GM18526 (cell line): Measurements from ENCODE around the gene ITGA8.

Experiments
- POLR2A ChIP-seq: IDR thresholded peaks from 3 replicates; pipeline ENCODE4 v1.6.1; 2011; ENCODE audit not compliant: insufficient read length; ENCODE audit errors: extremely low read depth

ITGA8 gene

GRCh38 chr10:15605740-15606369 is 113.9 kb downstream of the ITGA8 start:
- TF ChIP-seq POLR2A = no peak

- TF ChIP-seq POLR2A = no peak
Measured at GRCh38 chr10:15603446-15604011, 116.2 kb downstream of the ITGA8 start.

GRCh38 chr10:15601819-15602218 is 117.9 kb downstream of the ITGA8 start:
- no peak for TF ChIP-seq POLR2A

GRCh38 chr10:15595260-15595659 is 124.5 kb downstream of the ITGA8 start:
- no peak for TF ChIP-seq POLR2A

DNA sequence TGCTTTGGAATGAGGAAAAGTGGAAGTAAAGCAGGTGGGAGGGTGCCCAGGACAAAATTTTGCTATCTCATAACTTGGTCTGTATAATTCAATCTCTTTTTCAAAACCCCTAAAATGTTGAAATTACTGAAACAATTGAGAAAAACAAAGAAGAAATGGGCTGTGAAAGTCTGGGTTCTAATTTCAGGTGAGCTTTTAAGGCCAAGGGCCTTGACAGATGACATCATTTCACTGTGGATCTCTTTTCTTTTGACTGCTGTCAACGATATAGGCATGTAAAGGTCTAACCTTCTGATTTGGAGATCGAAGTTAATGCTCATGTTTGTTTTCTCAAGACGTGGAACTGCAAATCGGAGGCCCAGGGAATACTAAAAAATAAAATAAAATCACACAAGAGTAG is 127.8 kb downstream of the ITGA8 start:
- no peak for TF ChIP-seq POLR2A

DNA sequence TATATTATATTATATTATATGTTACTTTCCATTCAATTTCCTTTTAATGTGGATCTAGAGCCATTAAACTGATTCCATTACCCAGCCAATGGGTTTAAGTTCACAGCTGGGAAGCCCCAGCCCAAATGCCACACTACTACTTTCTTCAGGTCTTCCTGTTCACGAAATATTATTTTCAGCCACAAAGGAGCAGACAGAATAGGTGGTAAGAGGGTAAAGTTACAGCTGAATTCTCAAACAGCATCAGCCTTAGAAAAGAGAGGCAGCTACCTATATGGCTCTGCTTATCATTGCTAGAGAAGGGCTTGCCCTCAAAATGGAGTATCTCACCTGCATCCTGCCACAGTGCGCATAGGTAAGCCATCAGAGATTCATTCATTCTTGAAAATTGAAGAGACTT is 128.3 kb downstream of the ITGA8 start:
- no peak for TF ChIP-seq POLR2A

GRCh38 chr10:15588635-15589508 is 130.8 kb downstream of the ITGA8 start:
- TF ChIP-seq POLR2A = no peak

GRCh38 chr10:15588151-15588550 is 131.6 kb downstream of the ITGA8 start:
- TF ChIP-seq POLR2A = no peak

- no peak for TF ChIP-seq POLR2A
Measured at GRCh38 chr10:15587271-15587670, 132.5 kb downstream of the ITGA8 start.

DNA sequence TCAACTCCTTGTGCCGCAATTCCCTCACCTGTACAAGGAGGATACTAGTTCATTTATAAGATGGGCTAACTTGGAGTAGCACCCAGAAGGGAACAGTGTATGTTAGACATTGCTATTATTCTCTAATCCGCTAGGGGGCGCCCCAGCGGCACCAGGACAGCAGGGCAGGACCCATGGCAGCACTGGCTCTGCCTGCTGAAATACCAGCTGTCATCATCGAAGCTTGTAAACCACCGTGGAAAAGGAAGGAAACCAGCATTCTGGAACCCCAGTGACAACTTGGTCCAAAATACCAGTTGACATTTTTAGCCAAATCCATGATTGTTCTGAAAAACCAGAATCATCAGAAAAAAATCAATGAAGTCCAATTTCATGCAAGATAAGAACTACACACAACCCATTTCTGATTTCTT is 134.4 kb downstream of the ITGA8 start:
- no peak for TF ChIP-seq POLR2A

- TF ChIP-seq POLR2A = no peak
Measured at GRCh38 chr10:15579605-15580004, 140.1 kb downstream of the ITGA8 start.

- no peak for TF ChIP-seq POLR2A
Measured at GRCh38 chr10:15572531-15573045, 147.1 kb downstream of the ITGA8 start.

- no peak for TF ChIP-seq POLR2A
Measured at GRCh38 chr10:15571575-15571974, 148.1 kb downstream of the ITGA8 start.

GRCh38 chr10:15570738-15571339 is 148.9 kb downstream of the ITGA8 start:
- TF ChIP-seq POLR2A = no peak

- no peak for TF ChIP-seq POLR2A
Measured at GRCh38 chr10:15567952-15568351, 151.8 kb downstream of the ITGA8 start.

- no peak for TF ChIP-seq POLR2A
Measured at GRCh38 chr10:15563246-15563645, 156.5 kb downstream of the ITGA8 start.

GRCh38 chr10:15562578-15562977 is 157.1 kb downstream of the ITGA8 start:
- no peak for TF ChIP-seq POLR2A
